ENCODE data around the gene TRIM52.
A peak's percentile ranks its signal among the peaks of the same experiment; 100 is the strongest.

Gene TRIM52

GRCh38 chr5:181235689-181236366, 25.1 kb downstream of the TRIM52 start:
- DNase-seq (ENCODE audit: extremely low spot score, insufficient read length, low read depth) (no peak), FAIRE-seq (no peak)

GRCh38 chr5:181235323-181235688, 25.6 kb downstream of the TRIM52 start:
- FAIRE-seq (no peak), DNase-seq (ENCODE audit: extremely low spot score, insufficient read length, low read depth) (no peak)

GRCh38 chr5:181234455-181235306, 26.3 kb downstream of the TRIM52 start:
- DNase-seq (ENCODE audit: extremely low spot score, insufficient read length, low read depth) = no peak
- no peak for FAIRE-seq

GRCh38 chr5:181233801-181234454, 27.0 kb downstream of the TRIM52 start:
- no peak for DNase-seq (ENCODE audit: extremely low spot score, insufficient read length, low read depth)
- no peak for FAIRE-seq

- FAIRE-seq (no peak), DNase-seq (ENCODE audit: extremely low spot score, insufficient read length, low read depth) (no peak)
These were observed 27.7 kb downstream of the TRIM52 start for GRCh38 chr5:181233088-181233800.

GRCh38 chr5:181232593-181232992, 28.4 kb downstream of the TRIM52 start:
- DNase-seq (ENCODE audit: extremely low spot score, insufficient read length, low read depth) = no peak
- no peak for FAIRE-seq

- FAIRE-seq (no peak), DNase-seq (ENCODE audit: extremely low spot score, insufficient read length, low read depth) (no peak)
These were observed 29.5 kb downstream of the TRIM52 start for GRCh38 chr5:181231432-181231831.

GRCh38 chr5:181230551-181230950, 30.4 kb downstream of the TRIM52 start:
- FAIRE-seq = no peak
- no peak for DNase-seq (ENCODE audit: extremely low spot score, insufficient read length, low read depth)

- DNase-seq (ENCODE audit: extremely low spot score, insufficient read length, low read depth) (no peak), FAIRE-seq (no peak)
These were observed 30.9 kb downstream of the TRIM52 start for GRCh38 chr5:181229996-181230395.

GRCh38 chr5:181224390-181225229, 36.3 kb downstream of the TRIM52 start:
- FAIRE-seq (no peak), DNase-seq (ENCODE audit: extremely low spot score, insufficient read length, low read depth) (no peak)

- FAIRE-seq (no peak), DNase-seq (ENCODE audit: extremely low spot score, insufficient read length, low read depth) (no peak)
These were observed 37.1 kb downstream of the TRIM52 start for GRCh38 chr5:181223729-181224389.

- peak; percentile 94 for FAIRE-seq
- no peak for DNase-seq (ENCODE audit: extremely low spot score, insufficient read length, low read depth)
These were observed 37.8 kb downstream of the TRIM52 start, which contains the start of gene TRIM41 for GRCh38 chr5:181223058-181223728. TSS of gene TRIM41 (plus strand) at chr5:181223281. CDS start at chr5:181224000, 719 bp downstream.

- FAIRE-seq (no peak), DNase-seq (ENCODE audit: extremely low spot score, insufficient read length, low read depth) (no peak)
These were observed 38.3 kb downstream of the TRIM52 start for GRCh38 chr5:181222630-181223057.

GRCh38 chr5:181221792-181222629, 38.9 kb downstream of the TRIM52 start:
- DNase-seq (ENCODE audit: extremely low spot score, insufficient read length, low read depth) = no peak

GRCh38 chr5:181221105-181221791, 39.7 kb downstream of the TRIM52 start:
- no peak for FAIRE-seq
- DNase-seq (ENCODE audit: extremely low spot score, insufficient read length, low read depth) = no peak

More at GRCh38 chr5:181221792-181222629, 38.9 kb downstream of the TRIM52 start:
- peak; percentile 64 for FAIRE-seq

- DNase-seq (ENCODE audit: extremely low spot score, insufficient read length, low read depth) (no peak), FAIRE-seq (no peak)
These were observed 40.8 kb downstream of the TRIM52 start for GRCh38 chr5:181220178-181220515.

All from GM18507 (cell line).